Osteoblast (primary cell): ENCODE results near the gene KLF2. TPM values are rescaled to one million over a fixed set of nuclear protein-coding genes. Genes with fewer than 3 reads are reported as not detected.

ENCODE experiments used
- DNase-seq: peaks from one replicate; pipeline ENCODE4 v3.0.0; 2011; ENCODE audit warnings: low spot score, mixed read lengths; ENCODE audit not compliant: insufficient read length; ENCODE audit errors: missing footprints
- H2AFZ ChIP-seq: 2 replicates; pipeline ENCODE4 v1.6.0; 2011; ENCODE audit warnings: mild to moderate bottlenecking, low read length
- H3K27ac ChIP-seq: 2 replicates; pipeline ENCODE4 v1.5.1; 2011; ENCODE audit warnings: mild to moderate bottlenecking, low read depth, low read length, moderate library complexity
- H3K27me3 ChIP-seq: 2 replicates; pipeline ENCODE4 v1.6.0; 2012; ENCODE audit warnings: mild to moderate bottlenecking, control low read depth, inconsistent platforms, low read length, moderate library complexity; ENCODE audit not compliant: insufficient read depth
- H3K36me3 ChIP-seq: 2 replicates; pipeline ENCODE4 v1.5.1; 2011; ENCODE audit warnings: mild to moderate bottlenecking, low read length, control low read depth, moderate library complexity; ENCODE audit not compliant: insufficient read depth
- H3K4me1 ChIP-seq: 2 replicates; pipeline ENCODE4 v1.5.1; 2011; ENCODE audit warnings: mild to moderate bottlenecking, low read length, control low read depth, moderate library complexity; ENCODE audit not compliant: insufficient read depth
- H3K4me2 ChIP-seq: 2 replicates; pipeline ENCODE4 v1.6.0; 2011; ENCODE audit warnings: mild to moderate bottlenecking, low read length; ENCODE audit not compliant: insufficient read depth
- H3K4me3 ChIP-seq: fragments of 200-600 bp; sonication (generic); 3 replicates; pipeline ENCODE4 v1.5.1; 2012; ENCODE audit warnings: mild to moderate bottlenecking, low read length, inconsistent platforms; ENCODE audit not compliant: insufficient read depth
- H3K79me2 ChIP-seq: 2 replicates; pipeline ENCODE4 v1.6.0; 2012; ENCODE audit warnings: mild to moderate bottlenecking, low read length, control low read depth, inconsistent platforms; ENCODE audit not compliant: insufficient read depth
- H3K9me3 ChIP-seq: 2 replicates; pipeline ENCODE4 v1.5.1; 2011; ENCODE audit warnings: low read depth, low read length, control low read depth
- H4K20me1 ChIP-seq: 2 replicates; pipeline ENCODE4 v1.6.0; 2012; ENCODE audit warnings: mild to moderate bottlenecking, low read length, control low read depth; ENCODE audit not compliant: insufficient read depth
- total RNA-seq: library from RNA; depleted of rRNA; stranded (reverse); fragments of >200 nt; gene quantifications from 2 replicates; pipeline ENCODE4 v1.2.3, GENCODE V29; 2012
- TF ChIP-seq, protein P1 (sequence below): IDR thresholded peaks from 2 replicates; pipeline ENCODE4 v1.5.1; 2011; ENCODE audit warnings: mild to moderate bottlenecking, low read depth, low read length, moderate library complexity; ENCODE audit errors: extremely low read depth

KLF2 gene
- total RNA-seq, 1 donor, result 16.6 TPM

DNA sequence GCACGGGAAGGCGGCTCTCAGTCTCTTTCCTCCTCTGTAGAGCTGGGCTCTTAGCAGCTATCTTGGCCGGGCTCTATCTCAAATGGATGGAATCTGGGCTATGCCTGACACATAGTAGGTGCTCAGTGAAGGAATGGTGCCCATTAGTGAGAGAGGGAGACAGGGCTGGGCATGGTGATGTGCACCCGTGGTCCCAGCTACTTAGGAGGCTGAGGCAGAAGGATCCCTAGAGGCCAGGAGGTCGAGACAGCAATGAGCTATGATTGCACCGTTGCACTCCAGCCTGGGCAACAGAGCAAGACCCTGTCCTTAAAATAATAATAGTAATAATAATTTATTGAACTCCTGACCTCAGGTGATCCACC lies 14.7 kb downstream of the KLF2 start:
- no peaks in the 10 kb centered on the region for H3K9me3 ChIP-seq
- no peaks in the 10 kb centered on the region for H3K79me2 ChIP-seq
- H4K20me1 ChIP-seq, result no peaks in the 10 kb centered on the region
- H2AFZ ChIP-seq, result no peak overlapping the region
- H3K36me3 ChIP-seq, result no peaks in the 10 kb centered on the region
- H3K4me1 ChIP-seq, result peaks cover 52% of the 10 kb centered on the region
- peak overlapping the region; percentile 70 for H3K27ac ChIP-seq
- TF ChIP-seq, protein P1, sequence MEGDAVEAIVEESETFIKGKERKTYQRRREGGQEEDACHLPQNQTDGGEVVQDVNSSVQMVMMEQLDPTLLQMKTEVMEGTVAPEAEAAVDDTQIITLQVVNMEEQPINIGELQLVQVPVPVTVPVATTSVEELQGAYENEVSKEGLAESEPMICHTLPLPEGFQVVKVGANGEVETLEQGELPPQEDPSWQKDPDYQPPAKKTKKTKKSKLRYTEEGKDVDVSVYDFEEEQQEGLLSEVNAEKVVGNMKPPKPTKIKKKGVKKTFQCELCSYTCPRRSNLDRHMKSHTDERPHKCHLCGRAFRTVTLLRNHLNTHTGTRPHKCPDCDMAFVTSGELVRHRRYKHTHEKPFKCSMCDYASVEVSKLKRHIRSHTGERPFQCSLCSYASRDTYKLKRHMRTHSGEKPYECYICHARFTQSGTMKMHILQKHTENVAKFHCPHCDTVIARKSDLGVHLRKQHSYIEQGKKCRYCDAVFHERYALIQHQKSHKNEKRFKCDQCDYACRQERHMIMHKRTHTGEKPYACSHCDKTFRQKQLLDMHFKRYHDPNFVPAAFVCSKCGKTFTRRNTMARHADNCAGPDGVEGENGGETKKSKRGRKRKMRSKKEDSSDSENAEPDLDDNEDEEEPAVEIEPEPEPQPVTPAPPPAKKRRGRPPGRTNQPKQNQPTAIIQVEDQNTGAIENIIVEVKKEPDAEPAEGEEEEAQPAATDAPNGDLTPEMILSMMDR, result no peak
- peak overlapping the region; percentile 73 for H3K4me2 ChIP-seq
- DNase-seq, result no peak
- no peaks in the 10 kb centered on the region for H3K27me3 ChIP-seq
- H3K4me3 ChIP-seq, result peak overlapping the region; percentile 31

DNA sequence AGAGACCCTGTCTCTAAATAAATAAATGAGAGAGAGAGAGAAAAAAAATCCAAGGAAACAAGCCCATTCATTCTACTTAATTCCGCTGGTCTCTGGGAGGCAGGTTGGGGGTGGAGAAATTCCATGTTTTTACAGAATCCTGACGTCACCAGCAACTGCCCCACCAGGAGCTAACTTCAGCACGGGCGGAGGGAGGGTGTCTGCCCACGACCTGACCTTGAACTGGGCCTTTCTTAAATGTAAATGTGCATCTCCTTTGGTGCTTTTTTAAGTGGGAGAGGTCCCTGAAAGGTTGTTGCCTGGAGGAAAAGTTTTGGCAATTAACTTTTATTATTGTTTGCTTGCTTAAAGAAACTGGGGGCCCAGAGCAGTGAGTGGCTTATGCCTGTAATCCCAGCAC lies 15.5 kb downstream of the KLF2 start:
- Histone ChIP-seq H3K36me3 (no peaks in the 10 kb centered on the region), H4K20me1 (no peaks in the 10 kb centered on the region), H3K4me2 (no peak overlapping the region), H3K4me1 (peaks cover 52% of the 10 kb centered on the region), H3K79me2 (no peaks in the 10 kb centered on the region), H3K27me3 (no peaks in the 10 kb centered on the region), H2AFZ (no peak overlapping the region), H3K27ac (no peak overlapping the region), H3K4me3 (no peak overlapping the region), H3K9me3 (no peaks in the 10 kb centered on the region)
- peak; percentile 79 for DNase-seq
- TF ChIP-seq, protein P1, result no peak

DNA sequence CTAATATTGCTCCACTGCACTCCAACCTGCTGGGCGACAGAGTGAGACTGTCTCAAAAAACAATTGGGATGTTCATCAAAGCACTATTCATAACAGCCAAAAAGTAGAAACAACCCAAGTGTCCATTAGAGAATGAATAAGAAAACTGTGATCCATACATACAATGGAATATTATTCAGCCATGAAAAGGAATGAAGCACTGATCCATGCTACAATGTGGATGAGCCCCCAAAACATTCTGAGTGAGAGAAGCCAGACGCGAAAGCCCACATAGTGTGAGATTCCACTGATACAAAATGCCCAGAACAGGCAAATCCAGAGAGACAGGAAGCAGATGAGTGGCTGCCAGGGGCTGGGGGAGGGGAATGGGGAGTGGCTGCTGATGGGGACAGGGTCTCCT lies 16.0 kb downstream of the KLF2 start:
- no peak overlapping the region for H2AFZ ChIP-seq
- H3K27ac ChIP-seq, result no peak overlapping the region
- no peak for DNase-seq
- no peaks in the 10 kb centered on the region for H3K36me3 ChIP-seq
- no peaks in the 10 kb centered on the region for H3K9me3 ChIP-seq
- no peaks in the 10 kb centered on the region for H3K79me2 ChIP-seq
- H3K4me2 ChIP-seq, result no peak overlapping the region
- H3K27me3 ChIP-seq, result no peaks in the 10 kb centered on the region
- H4K20me1 ChIP-seq, result no peaks in the 10 kb centered on the region
- peaks cover 52% of the 10 kb centered on the region for H3K4me1 ChIP-seq
- no peak overlapping the region for H3K4me3 ChIP-seq
- TF ChIP-seq, protein P1, result no peak

DNA sequence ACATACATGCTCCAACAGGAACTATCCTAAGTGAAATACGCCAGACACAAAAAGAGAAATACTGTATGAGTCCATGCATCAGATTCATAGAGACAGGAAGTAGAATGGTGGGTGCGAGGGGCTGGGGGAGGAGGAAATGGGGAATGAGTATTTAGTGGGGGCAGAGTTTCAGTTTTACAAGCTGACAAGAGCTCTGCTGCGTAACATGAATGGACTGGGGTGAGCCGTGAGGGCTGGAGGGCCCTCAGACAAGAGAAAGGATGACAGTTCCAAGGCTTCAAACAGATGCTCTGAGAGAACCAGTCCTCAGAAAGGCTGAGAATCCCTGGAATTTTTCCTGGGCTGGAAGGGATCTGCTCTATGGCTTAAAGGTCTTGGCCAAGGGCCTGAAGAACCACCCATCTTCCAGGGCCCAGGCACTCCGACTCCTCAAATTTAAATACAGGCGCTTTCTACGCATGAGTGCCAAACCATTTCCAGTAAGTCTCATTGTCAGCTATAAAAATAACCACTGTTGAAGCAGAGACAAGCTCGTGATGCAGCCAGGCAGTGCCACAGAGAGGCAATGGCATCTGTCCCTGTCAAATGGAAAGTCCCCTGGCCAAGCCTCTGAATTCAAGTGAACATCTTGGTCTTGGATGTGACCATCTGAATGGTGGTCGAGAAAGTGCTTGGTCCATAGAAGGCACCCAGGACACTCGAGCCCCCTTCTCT lies 17.5 kb downstream of the KLF2 start:
- peak; percentile 65 for DNase-seq
- Histone ChIP-seq H3K9me3 (no peaks in the 10 kb centered on the region), H4K20me1 (no peaks in the 10 kb centered on the region), H3K4me3 (no peak overlapping the region), H3K27me3 (no peaks in the 10 kb centered on the region), H3K27ac (peak overlapping the region; percentile 63), H2AFZ (peak overlapping the region; percentile 57), H3K79me2 (no peaks in the 10 kb centered on the region), H3K4me2 (peak overlapping the region; percentile 23), H3K4me1 (peaks cover 42% of the 10 kb centered on the region), H3K36me3 (no peaks in the 10 kb centered on the region)
- TF ChIP-seq, protein P1, result no peak
